GM12872 (cell line): ENCODE measurements around the gene P2RX4.

Experiments used
- TF ChIP-seq, protein P1 (sequence below): IDR thresholded peaks from 3 replicates; pipeline ENCODE4 v1.5.1; 2011; ENCODE audit warnings: low read depth, mild to moderate bottlenecking, low read length, moderate library complexity; ENCODE audit not compliant: insufficient read depth

The P2RX4 gene

GRCh38 chr12:121279507-121279915 is 69.6 kb downstream of the P2RX4 start:
- TF ChIP-seq, protein P1, sequence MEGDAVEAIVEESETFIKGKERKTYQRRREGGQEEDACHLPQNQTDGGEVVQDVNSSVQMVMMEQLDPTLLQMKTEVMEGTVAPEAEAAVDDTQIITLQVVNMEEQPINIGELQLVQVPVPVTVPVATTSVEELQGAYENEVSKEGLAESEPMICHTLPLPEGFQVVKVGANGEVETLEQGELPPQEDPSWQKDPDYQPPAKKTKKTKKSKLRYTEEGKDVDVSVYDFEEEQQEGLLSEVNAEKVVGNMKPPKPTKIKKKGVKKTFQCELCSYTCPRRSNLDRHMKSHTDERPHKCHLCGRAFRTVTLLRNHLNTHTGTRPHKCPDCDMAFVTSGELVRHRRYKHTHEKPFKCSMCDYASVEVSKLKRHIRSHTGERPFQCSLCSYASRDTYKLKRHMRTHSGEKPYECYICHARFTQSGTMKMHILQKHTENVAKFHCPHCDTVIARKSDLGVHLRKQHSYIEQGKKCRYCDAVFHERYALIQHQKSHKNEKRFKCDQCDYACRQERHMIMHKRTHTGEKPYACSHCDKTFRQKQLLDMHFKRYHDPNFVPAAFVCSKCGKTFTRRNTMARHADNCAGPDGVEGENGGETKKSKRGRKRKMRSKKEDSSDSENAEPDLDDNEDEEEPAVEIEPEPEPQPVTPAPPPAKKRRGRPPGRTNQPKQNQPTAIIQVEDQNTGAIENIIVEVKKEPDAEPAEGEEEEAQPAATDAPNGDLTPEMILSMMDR = no peak

GRCh38 chr12:121282072-121282742 is 72.3 kb downstream of the P2RX4 start:
- TF ChIP-seq, protein P1 = no peak

DNA sequence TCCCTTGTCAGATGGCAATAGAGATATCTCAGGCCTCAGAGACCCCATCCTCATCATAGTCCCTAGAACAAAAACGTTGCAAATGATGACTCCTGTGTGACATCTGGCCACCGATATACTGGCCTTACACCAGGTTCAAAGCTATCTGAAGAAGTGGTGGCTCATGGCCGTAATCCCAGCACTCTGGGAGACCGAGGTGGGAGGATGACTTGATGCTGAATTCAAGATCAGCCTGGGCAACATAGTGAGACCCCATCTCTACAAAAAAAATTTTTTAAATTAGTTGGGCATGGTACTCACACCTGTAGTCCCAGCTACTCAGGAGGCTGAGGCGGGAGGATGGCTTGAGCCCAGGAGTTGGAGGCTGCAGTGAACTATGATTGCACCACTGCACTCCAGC is 73.5 kb downstream of the P2RX4 start:
- TF ChIP-seq, protein P1 = no peak
